ENCODE measurements around the gene AKR1E2. TPM values are rescaled to one million over a fixed set of nuclear protein-coding genes. Genes with fewer than 3 reads are reported as not detected.
"Not testable (repeated sequence)": the region's sequence is repeated elsewhere in the genome, so short reads cannot be mapped to it uniquely, and the experiment has no call there.

The AKR1E2 gene
- total RNA-seq, 1 donor from 2014 or later: 59.0 TPM

DNA sequence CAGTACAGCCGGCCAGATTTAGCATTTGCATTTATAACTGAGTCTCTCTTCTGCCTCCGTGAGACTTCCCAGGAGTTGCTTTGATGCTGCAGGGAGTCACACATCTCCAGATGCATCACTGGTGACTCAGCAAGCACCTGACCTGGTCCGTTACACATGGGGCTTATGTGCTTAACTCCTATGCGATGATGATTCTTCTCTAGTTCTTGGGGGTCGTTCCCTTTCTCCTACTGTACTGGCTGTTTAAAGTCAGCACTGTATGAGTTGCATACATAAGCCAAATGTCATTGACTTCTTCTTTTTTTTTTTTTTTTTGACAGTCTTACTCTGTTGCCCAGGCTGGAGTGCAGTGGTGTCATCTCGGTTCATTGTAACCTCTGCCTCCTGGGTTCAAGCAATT is 13.0 kb upstream of the AKR1E2 start:
- DNase-seq (ENCODE audit: low spot score): peak; percentile 38

DNA sequence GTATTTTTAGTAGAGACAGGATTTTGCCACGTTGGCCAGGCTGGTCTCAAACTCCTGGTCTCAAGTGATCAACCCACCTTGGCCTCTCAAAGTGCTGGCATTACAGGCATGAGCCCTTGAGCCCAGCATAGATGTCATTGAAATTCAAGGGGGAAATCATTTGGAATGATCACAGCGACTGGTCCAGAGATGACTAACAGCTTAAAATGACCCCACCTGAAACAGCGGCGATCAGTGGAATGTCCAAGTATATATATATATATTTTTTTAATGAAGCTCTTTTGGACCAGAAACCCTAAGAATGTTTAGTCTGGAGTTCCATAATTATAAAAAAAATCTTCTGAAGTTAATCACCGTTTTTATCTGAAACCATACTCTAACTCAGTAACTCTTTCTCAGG is 12.5 kb upstream of the AKR1E2 start:
- no peak for DNase-seq (ENCODE audit: low spot score)

DNA sequence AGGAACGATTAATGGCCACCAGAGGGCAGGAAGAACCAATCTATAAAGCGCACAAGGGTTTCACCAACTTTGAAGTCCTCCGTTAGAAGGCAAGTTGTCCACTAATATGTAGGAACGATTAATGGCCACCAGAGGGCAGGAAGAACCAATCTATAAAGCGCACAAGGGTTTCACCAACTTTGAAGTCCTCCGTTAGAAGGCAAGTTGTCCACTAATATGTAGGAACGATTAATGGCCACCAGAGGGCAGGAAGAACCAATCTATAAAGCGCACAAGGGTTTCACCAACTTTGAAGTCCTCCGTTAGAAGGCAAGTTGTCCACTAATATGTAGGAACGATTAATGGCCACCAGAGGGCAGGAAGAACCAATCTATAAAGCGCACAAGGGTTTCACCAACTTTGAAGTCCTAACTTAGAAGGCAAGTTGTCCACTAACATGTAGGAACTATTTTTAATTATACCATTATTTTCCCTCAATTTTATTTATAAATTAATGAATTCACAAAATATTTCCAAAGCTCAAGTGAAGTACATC is 10.3 kb upstream of the AKR1E2 start:
- DNase-seq (ENCODE audit: low spot score): not testable (repeated sequence)

DNA sequence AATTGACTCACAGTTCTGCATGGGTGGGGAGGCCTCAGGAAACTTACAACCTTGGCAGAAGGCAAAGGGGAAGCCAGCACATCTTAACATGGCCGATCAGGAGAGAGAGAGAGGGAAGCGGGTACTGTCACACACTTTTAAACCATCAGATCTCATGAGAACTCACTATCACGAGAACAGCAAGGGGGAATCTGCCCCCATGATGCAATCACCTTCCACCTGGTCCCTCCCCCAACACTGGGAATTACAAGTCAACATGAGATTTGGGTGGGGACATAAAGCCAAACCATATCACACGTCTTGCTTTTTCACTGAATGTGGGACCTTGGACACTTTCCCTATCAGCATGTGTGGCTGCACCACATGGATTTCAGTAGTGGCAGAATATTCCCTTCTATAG is 9.0 kb upstream of the AKR1E2 start:
- DNase-seq (ENCODE audit: low spot score): no peak

DNA sequence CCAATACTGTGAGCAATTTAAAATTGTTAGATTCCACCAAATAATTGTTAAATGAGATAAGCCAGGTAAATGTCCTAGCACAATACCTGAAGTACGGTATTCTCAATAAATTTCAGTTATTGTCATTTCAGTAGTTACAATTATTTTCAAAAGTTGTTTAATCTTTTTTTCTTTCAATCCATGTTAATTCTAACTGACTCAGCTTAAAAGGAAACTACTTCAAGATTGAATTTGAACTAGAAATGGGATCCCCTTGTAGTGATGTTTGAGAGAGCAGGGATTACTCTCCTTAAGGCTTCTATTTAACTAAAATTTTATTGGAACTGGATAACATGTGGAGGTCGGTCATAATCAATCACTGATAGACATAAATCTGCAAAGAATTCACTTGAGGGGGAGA is 6.9 kb upstream of the AKR1E2 start:
- no peak for DNase-seq (ENCODE audit: low spot score)

DNA sequence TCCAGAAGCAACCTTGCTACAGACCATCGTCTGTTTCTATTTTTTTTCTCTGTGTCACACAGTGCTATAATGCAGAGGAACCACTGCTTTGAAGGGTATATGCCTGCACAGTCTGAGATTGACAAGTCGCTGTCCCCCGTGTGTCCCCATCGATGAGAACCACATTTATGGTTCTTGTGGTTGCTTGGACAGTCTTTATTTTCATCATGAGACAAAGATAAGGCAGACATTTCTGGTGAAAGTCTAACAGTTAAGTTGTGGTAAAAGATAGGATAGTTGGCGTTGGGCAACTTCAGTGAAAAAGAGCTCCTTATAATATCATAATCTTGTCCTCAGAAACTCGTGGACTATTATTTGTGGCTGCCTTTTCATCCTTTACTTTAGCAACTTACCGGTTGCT is 6.3 kb upstream of the AKR1E2 start:
- no peak for DNase-seq (ENCODE audit: low spot score)

DNA sequence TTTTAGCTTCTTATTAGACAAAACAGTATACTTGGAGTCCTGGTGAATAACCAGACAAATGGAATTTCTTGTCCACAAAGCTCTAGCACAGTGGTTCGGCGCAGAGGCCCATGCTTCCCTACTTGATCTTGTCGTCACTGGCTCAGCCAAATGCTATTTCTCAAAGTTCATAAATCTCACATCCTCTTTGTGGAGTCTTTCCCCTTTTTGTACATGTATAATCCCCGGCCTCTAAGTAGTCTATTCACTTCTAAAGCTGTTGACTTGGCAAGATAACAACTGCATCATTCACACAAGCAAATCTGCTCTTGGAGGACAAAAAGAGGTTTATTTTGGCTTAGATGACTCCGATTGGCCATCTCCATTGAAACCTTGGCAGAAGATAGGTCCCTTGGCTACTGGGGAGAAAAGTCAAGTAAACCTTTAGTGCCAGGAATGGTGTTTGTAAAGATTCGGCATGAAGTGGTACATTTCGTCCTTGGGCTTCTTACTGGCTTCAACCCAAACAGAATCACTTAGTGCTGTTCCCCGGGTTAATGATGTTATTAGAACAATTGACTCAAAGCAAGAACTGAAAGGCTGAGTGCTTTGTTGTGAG is 5.1 kb upstream of the AKR1E2 start:
- peak; percentile 61 for DNase-seq (ENCODE audit: low spot score)

DNA sequence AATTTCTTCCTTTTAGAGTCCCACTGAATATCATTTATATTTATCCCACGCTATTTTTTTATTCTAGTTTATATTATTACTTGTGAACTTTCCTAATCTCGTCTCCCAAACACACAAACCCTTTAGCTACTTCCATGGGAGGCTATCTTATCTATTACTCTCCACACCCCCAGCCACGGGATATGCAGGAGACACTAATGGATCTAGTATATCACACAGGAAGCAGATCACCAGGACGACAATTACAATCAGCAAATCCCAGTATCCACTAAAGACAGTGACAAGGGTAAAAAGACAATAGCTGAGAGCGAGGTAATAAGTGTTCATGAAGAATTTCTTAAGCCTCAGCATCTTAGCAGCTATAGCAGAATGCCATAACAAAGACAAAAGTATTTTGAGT is 3.8 kb upstream of the AKR1E2 start:
- no peak for DNase-seq (ENCODE audit: low spot score)

DNA sequence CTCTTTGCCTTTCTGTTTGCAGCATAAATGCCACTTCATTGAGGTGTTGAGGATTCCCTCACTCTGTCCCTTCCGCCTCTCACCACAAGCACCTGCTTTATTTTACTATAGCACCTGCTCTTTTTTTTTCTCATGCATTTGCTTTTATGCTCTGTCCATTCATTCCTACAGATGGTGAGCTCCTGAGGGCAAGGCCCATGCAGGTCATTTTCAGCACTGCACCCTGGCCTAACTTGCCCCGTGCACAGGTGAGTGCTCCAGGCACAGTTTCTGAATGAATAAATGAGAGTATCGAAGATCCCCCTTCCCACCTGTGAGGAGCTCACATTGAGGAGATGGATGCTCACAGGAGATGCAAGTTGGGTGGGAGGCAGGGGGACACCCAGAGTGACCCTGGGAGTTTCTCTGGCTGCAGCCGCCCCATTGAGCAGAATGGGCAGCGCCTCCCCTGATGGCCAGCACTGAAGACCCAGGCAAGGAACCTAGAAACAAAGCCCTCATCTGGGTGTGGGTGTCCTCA is 1.2 kb upstream of the AKR1E2 start:
- DNase-seq (ENCODE audit: low spot score): no peak

DNA sequence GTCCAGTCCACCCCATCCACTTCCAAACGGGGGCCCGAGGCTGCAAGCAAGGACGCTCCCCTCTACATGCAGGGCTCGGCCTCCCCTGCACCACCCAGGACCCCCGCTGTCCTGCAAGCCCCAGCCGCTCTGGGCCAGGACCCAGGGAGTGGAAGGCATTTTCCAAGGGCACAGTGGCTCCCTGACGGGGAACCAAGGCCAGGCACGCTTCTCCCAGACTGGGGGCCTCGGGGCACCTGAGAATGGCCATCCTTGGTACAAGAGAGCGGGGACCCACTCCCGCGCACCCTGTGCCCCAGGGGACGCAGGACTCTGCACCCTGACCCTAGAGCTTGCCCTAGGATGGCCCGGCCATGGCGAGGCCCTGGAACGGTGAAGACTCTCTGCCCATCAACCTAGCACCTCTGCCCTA is 545 bp upstream of the AKR1E2 start:
- no peak for DNase-seq (ENCODE audit: low spot score)

DNA sequence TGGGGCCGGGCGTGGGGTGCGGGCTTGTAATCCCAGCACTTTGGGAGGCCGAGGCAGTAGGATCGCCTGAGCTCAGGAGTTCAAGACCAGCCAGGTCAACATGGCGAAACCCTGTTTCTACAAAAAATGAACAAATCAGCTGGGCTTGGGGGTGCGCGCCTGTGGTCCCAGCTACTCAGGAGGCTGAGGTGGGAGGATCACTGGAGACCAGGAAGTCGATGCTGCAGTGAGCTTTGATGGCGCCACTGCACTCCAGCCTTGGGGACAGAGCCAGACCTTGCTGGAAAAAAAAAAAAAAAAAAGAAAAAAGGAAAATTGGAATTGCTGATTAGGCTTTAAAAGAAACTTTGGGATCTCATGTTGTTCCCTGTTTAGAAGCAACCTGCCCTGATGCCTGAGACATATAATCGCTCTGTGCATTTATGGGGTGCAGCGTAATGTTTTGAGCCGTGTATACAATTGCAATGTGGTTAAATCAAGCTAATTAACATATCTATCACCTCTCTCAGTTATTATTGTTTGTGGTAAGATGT is 851 bp downstream of the AKR1E2 start:
- DNase-seq (ENCODE audit: low spot score): no peak

DNA sequence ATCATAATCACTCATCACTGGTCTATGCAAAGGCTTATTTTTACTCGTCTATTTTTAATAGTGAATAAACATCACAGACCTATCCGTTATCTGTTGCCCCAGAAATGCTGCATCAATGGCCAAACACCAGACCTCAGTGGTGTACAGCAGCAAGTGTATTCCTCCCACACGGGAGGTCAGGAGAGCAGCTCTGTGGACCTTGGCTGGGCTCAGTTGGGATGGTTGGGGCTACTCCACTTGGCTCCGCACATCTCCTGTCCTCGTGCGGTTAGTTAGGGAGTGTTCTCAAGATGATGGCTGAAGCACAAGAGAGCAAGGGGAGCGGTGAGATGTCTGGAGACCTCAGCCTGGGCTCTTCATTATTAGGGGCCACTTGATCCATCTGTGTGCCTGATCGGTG is 2.0 kb downstream of the AKR1E2 start:
- DNase-seq (ENCODE audit: low spot score): no peak

DNA sequence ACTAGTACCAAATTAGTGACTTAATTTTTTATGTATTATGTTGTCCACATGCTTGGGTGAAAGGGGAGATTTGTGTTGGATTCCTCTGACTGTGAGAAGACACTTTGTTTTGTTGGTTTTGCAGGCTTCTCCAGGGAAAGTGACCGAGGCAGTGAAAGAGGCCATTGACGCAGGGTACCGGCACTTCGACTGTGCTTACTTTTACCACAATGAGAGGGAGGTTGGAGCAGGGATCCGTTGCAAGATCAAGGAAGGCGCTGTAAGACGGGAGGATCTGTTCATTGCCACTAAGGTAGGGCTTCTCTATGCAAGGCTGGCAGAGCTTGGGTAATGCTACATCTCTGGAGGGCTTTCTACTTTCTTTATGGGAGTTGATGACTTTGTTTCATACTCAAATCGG is 4.5 kb downstream of the AKR1E2 start:
- DNase-seq (ENCODE audit: low spot score): no peak

DNA sequence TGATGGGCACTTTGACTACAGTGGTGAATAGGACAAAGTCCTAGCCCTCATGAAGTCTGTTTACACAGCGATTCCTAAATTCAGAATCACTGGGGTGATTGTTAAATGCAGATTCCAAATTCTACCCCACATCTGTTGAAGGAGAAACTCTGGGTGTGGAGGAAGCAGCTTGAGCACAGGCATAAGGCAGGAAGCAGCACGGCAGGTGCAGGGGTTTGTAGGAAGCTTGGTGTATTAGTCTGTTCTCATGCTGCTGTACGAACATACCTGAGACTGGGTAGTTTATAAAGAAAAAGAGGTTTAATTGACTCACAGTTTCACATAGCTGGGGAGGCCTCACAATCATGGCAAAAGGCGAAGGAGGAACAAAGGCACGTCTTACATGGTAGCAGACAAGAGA is 5.1 kb downstream of the AKR1E2 start:
- no peak for DNase-seq (ENCODE audit: low spot score)

DNA sequence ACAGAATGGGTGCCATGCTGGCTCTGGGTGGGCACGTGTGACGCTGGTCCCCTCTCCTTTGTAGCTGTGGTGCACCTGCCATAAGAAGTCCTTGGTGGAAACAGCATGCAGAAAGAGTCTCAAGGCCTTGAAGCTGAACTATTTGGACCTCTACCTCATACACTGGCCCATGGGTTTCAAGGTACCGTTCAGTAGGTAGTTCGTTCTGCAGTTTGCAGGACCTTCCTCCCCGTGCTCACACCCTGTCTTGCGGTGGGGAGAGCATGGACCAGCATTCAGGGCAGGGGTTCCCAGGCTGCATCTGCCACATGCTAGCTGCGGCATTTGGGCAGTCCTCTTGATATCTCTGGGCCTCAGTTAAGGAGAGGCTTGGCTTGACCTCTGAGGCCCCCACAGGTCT is 7.3 kb downstream of the AKR1E2 start:
- no peak for DNase-seq (ENCODE audit: low spot score)

DNA sequence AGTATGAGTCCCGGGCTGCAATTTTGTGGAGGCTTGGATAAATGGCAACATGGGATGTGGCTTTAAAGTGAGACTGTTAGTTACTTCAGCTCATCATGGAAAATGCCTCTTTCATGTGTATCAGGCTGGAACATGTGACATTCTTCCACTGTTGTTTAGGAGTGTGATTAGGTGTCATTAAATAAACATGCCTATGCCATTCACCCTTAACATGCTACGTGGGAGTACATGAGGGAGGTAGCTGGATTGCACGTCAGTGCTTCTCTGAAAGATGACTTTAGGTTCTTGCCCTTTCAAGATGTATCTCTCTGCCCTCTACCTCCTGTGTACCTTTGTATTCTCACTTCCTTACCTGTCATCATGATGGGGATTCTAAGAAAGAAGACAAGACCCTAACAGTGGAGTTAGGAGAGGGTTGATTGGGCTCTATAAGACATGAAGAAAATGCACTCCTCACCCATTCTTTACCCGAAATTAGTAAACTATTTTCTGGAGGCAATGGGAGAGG is 8.9 kb downstream of the AKR1E2 start:
- DNase-seq (ENCODE audit: low spot score): no peak

DNA sequence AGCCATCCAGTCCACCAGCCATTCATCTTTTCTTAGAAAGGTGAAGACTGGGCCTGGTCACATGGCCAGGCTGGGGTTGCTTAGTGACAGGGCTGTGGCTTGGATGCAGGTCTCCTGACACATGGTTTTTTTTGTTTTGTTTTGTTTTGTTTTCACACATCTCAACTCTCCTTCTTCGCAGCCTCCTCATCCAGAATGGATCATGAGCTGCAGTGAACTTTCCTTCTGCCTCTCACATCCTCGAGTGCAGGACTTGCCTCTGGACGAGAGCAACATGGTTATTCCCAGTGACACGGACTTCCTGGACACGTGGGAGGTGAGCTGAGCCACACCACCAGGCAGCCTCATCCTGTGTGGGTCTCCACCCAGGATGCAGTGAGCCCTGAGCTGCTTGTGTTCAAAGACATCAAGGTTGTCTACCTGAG is 9.5 kb downstream of the AKR1E2 start:
- DNase-seq (ENCODE audit: low spot score): no peak

DNA sequence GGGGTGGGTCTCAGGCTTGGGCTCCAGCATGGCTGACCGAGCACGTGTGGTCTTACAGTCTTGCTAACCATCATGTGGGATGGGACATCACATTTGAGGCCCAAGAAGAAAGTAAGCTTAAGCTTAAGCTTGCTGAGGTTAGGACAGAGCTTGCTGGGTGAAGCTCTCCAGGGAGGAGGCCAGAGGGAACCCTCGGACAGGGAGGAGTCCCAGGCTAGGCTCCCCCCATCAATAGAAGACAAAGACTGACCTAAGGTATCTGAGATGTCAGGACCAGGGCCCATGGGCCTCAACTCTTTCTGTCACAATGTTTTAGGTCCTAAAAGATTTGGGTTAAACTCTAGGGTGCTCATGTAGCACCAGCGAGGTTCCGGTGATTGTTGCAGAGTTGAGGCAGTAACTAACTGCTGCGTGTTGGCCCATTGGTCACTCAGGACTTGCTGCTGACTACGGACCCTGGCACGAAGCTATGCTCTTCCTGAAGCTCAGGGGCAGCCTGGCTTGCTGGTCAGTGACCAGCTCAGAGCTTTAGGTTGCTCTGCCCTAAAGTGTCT is 10.5 kb downstream of the AKR1E2 start:
- no peak for DNase-seq (ENCODE audit: low spot score)

DNA sequence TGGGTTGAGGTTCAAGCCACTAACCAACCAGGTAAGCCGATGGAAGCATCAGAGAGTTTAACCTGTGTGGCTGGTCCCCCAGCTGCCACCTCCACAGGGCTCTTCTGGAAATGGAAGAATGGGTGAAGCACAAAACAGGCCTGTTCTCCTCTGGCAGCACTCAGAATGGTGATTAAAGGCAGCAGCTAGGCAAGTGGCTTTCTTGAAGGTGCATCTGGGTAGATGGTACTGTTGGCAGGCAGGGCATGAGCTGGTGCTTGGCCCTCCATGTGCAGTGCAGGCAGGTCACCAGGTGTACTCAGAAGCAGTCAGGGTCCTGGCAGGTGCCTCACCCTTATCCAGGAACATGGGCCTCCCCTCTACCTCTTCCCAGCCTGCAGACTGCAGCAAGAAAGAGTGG is 11.5 kb downstream of the AKR1E2 start:
- DNase-seq (ENCODE audit: low spot score): no peak

DNA sequence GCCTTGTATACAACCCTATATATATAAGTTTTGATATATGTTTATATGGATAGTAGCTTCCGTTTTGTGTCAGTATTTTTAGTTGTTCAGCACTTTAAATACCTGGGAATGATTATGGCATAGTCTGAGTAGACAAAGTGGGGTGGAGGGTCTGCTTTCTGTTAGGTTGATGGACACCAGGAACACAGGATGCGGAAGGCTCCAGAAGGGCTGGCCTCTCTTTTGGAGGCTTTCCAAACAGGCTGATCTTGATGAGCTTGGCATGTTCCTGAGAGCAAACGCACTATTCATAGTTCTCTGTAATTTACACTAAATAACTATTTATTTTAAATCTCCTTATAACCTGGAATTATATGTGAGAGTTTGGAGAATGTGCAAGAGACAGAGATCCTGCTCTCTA is 12.7 kb downstream of the AKR1E2 start:
- DNase-seq (ENCODE audit: low spot score): peak; percentile 47

DNA sequence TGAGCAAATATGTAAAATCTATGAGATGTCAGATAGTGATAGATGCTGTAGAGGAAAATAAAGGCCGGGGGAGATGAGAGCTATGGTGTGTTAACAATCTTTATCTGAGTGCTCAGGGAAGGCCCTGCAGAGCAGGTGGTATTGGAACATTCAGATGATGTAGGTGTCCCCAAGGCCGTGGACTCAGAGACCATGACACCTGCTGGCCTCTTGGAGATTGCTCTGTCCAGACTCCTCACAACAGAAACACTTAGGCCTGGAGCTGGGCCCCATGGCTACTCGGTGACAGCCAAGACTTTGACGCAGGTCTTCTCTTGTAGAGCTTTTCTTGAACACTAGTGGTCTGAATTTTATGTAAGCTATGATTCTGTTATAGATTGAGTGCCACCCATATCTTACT is 13.3 kb downstream of the AKR1E2 start:
- no peak for DNase-seq (ENCODE audit: low spot score)

DNA sequence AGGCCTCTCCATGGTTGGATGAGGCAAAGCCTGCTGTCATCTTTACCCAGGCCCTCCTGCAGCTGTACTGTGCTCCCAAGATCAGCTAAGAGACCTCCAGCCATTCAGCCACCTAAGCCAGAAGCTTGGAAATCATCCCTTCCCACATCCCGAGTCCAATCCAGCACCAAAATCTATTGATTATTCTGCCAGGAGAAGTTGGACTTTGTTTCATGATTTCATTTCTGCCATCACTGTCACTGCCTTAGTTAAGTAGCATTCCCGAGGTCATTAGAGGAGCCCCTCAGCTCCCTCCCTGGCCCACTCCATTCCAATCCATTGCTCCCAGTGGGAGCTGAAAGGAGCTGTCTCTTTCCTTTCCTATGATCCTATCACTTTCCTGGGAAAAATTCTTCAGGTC is 14.1 kb downstream of the AKR1E2 start:
- no peak for DNase-seq (ENCODE audit: low spot score)

DNA sequence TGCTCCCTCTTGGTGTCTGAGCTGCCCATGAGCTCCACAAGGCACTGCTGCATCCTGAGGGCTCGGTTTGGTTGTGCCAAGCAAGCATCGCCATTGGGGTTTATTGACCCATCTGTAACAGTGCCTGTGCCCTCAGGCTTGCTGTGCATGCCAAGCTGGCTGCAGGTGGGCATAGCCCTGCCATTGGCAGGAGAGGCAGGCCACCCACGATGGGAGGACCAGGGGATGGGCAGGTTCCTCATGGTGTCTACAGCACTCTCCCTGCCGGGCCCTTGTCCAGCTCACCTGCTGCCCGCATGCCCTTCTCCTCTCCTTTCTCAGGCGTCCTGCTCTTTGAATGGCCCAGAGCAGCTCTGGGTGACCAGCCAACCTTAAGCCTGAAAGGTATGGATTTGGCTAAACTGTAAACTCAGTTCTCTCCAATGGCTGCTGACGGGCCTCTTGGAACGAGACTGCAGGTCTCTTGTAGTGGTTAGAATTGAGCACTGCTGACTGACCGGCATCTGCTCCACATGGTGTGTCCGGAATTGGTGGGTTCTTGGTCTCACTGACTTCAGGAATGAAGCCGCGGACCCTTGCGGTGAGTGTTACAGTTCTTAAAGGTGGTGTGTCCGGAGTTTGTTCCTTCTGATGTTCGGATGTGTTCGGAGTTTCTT is 17.6 kb downstream of the AKR1E2 start:
- no peak for DNase-seq (ENCODE audit: low spot score)

Data from umbilical cord (tissue), 2 donors.